HEK293 (cell line): ENCODE results near the gene TCEA2.

ENCODE experiments used
- ATF2 ChIP-seq: fragments of 450-650 bp; formaldehyde crosslinking; IDR thresholded peaks from 2 replicates; pipeline ENCODE4 v1.5.1; 2016; ENCODE audit warnings: missing biosample characterization, missing genetic modification characterization, low read depth
- SETDB1 ChIP-seq: IDR thresholded peaks from one replicate; pipeline ENCODE4 v1.6.1; 2017; ENCODE audit warnings: mild to moderate bottlenecking, low read length, moderate library complexity, mixed read lengths; ENCODE audit not compliant: insufficient read length
- TCF7L2 ChIP-seq: IDR thresholded peaks from 2 replicates; pipeline ENCODE4 v1.6.1; 2011; ENCODE audit warnings: low read depth, mild to moderate bottlenecking, inconsistent platforms, low read length, moderate library complexity, borderline replicate concordance
- ZBTB7A ChIP-seq: fragments of 450-650 bp; formaldehyde crosslinking; IDR thresholded peaks from 2 replicates; pipeline ENCODE4 v1.5.1; 2016; ENCODE audit warnings: low read depth, missing biosample characterization, missing genetic modification characterization
- ZNF16 ChIP-seq: fragments of 450-650 bp; formaldehyde crosslinking; IDR thresholded peaks from 2 replicates; pipeline ENCODE4 v1.5.1; 2016; ENCODE audit warnings: low read depth, missing biosample characterization, missing genetic modification characterization
- ZNF416 ChIP-seq: fragments of 450-650 bp; formaldehyde crosslinking; IDR thresholded peaks from 2 replicates; pipeline ENCODE4 v1.5.1; 2016; ENCODE audit warnings: missing biosample characterization, missing genetic modification characterization
- ZNF623 ChIP-seq: fragments of 450-650 bp; formaldehyde crosslinking; IDR thresholded peaks from 2 replicates; pipeline ENCODE4 v1.5.1; 2016; ENCODE audit warnings: missing biosample characterization, missing genetic modification characterization
- ZNF707 ChIP-seq: fragments of 450-650 bp; formaldehyde crosslinking; IDR thresholded peaks from 2 replicates; pipeline ENCODE4 v1.5.1; 2016; ENCODE audit warnings: missing biosample characterization, missing genetic modification characterization
- TF ChIP-seq, protein P1 (sequence below): fragments of 450-650 bp; formaldehyde crosslinking; IDR thresholded peaks from 2 replicates; pipeline ENCODE4 v1.5.1; 2016; ENCODE audit warnings: missing biosample characterization, missing genetic modification characterization
- TF ChIP-seq, protein P2 (sequence below): fragments of 450-650 bp; formaldehyde crosslinking; IDR thresholded peaks from 2 replicates; pipeline ENCODE4 v1.5.1; 2016; ENCODE audit warnings: missing biosample characterization, missing genetic modification characterization

GRCh38 chr20:64038224-64038564 lies 24.8 kb upstream of the TCEA2 start:
- TF ChIP-seq ZNF416 (tag by site-specific recombination) (no peak), ZNF16 (tag by site-specific recombination) (no peak), ATF2 (no peak), ZNF623 (no peak), SETDB1 (no peak), TCF7L2 (no peak), ZBTB7A (tag by site-specific recombination) (no peak), ZNF707 (tag by site-specific recombination) (no peak)
- TF ChIP-seq, protein P1, sequence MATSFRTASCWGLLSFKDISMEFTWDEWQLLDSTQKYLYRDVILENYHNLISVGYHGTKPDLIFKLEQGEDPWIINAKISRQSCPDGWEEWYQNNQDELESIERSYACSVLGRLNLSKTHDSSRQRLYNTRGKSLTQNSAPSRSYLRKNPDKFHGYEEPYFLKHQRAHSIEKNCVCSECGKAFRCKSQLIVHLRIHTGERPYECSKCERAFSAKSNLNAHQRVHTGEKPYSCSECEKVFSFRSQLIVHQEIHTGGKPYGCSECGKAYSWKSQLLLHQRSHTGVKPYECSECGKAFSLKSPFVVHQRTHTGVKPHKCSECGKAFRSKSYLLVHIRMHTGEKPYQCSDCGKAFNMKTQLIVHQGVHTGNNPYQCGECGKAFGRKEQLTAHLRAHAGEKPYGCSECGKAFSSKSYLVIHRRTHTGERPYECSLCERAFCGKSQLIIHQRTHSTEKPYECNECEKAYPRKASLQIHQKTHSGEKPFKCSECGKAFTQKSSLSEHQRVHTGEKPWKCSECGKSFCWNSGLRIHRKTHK, result no peak
- TF ChIP-seq, protein P2, sequence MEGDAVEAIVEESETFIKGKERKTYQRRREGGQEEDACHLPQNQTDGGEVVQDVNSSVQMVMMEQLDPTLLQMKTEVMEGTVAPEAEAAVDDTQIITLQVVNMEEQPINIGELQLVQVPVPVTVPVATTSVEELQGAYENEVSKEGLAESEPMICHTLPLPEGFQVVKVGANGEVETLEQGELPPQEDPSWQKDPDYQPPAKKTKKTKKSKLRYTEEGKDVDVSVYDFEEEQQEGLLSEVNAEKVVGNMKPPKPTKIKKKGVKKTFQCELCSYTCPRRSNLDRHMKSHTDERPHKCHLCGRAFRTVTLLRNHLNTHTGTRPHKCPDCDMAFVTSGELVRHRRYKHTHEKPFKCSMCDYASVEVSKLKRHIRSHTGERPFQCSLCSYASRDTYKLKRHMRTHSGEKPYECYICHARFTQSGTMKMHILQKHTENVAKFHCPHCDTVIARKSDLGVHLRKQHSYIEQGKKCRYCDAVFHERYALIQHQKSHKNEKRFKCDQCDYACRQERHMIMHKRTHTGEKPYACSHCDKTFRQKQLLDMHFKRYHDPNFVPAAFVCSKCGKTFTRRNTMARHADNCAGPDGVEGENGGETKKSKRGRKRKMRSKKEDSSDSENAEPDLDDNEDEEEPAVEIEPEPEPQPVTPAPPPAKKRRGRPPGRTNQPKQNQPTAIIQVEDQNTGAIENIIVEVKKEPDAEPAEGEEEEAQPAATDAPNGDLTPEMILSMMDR (tag by site-specific recombination), result no peak
